CD4-positive, alpha-beta T cell treated with Interleukin-15 for 1 hour (primary cell): ENCODE data around the gene FXYD2.
"Not testable (repeated sequence)": the region's sequence is repeated elsewhere in the genome, so short reads cannot be mapped to it uniquely, and the experiment has no call there.

Source experiments
- DNase-seq: peaks from one replicate; pipeline ENCODE4 v3.0.0-alpha.2; 2020

FXYD2 gene

GRCh38 chr11:117819096-117820040 is 5.2 kb downstream of the FXYD2 start:
- peak; percentile 52 for DNase-seq

GRCh38 chr11:117818041-117818873 is 6.3 kb downstream of the FXYD2 start:
- DNase-seq, result peak; percentile 69

- peak; percentile 83 for DNase-seq
Measured at GRCh38 chr11:117817368-117818040, 7.0 kb downstream of the FXYD2 start.

- peak; percentile 62 for DNase-seq
Measured at GRCh38 chr11:117816846-117817367, 7.6 kb downstream of the FXYD2 start.

- no peak for DNase-seq
Measured at GRCh38 chr11:117816151-117816741, 8.3 kb downstream of the FXYD2 start.

GRCh38 chr11:117815262-117815803 is 9.2 kb downstream of the FXYD2 start:
- peak; percentile 90 for DNase-seq

- DNase-seq, result peak; percentile 86
Measured at GRCh38 chr11:117814766-117815261, 9.7 kb downstream of the FXYD2 start.

GRCh38 chr11:117814204-117814765 is 10.3 kb downstream of the FXYD2 start:
- no peak for DNase-seq

- DNase-seq, result not testable (repeated sequence)
Measured at GRCh38 chr11:117810056-117810451, 14.5 kb downstream of the FXYD2 start.

- DNase-seq, result peak; percentile 56
Measured at GRCh38 chr11:117809236-117810055, 15.1 kb downstream of the FXYD2 start.

GRCh38 chr11:117808784-117809183 is 15.8 kb downstream of the FXYD2 start:
- no peak for DNase-seq

- peak; percentile 62 for DNase-seq
Measured at GRCh38 chr11:117807482-117808327, 16.8 kb downstream of the FXYD2 start.

GRCh38 chr11:117806846-117807245 is 17.7 kb downstream of the FXYD2 start:
- peak; percentile 36 for DNase-seq

- DNase-seq, result peak; percentile 51
Measured at GRCh38 chr11:117805045-117805444, 19.5 kb downstream of the FXYD2 start.

GRCh38 chr11:117803896-117804295 is 20.6 kb downstream of the FXYD2 start:
- DNase-seq, result no peak

GRCh38 chr11:117799634-117800033 is 24.9 kb downstream of the FXYD2 start:
- no peak for DNase-seq

GRCh38 chr11:117796872-117797529 is 27.5 kb downstream of the FXYD2 start, which contains the start of gene DSCAML1:
Gene DSCAML1 (minus strand): TSS chr11:117797216. CDS start chr11:117797079, 137 bp downstream.
- DNase-seq, result no peak

- DNase-seq, result no peak
Measured at GRCh38 chr11:117796456-117796871, 28.1 kb downstream of the FXYD2 start.
